ENCODE data around the gene PTPRJ.

The PTPRJ gene

GRCh38 chr11:48040830-48041444 is 60.6 kb downstream of the PTPRJ start:
- no peak for DNase-seq (ENCODE audit: low read depth)

- no peak for DNase-seq (ENCODE audit: low read depth)
These were observed 61.7 kb downstream of the PTPRJ start for GRCh38 chr11:48041877-48042695.

GRCh38 chr11:48043111-48043990 is 63.0 kb downstream of the PTPRJ start:
- no peak for DNase-seq (ENCODE audit: low read depth)

GRCh38 chr11:48043991-48044512 is 63.7 kb downstream of the PTPRJ start:
- DNase-seq (ENCODE audit: low read depth) = no peak

GRCh38 chr11:48044577-48044976 is 64.2 kb downstream of the PTPRJ start:
- DNase-seq (ENCODE audit: low read depth) = no peak

- no peak for DNase-seq (ENCODE audit: low read depth)
These were observed 65.2 kb downstream of the PTPRJ start for GRCh38 chr11:48045536-48045935.

GRCh38 chr11:48047616-48048015 is 67.3 kb downstream of the PTPRJ start:
- no peak for DNase-seq (ENCODE audit: low read depth)

GRCh38 chr11:48049036-48049435 is 68.7 kb downstream of the PTPRJ start:
- DNase-seq (ENCODE audit: low read depth) = no peak

GRCh38 chr11:48050304-48050703 is 69.9 kb downstream of the PTPRJ start:
- DNase-seq (ENCODE audit: low read depth) = no peak

- DNase-seq (ENCODE audit: low read depth) = no peak
These were observed 71.0 kb downstream of the PTPRJ start for GRCh38 chr11:48051217-48051830.

- no peak for DNase-seq (ENCODE audit: low read depth)
These were observed 72.1 kb downstream of the PTPRJ start for GRCh38 chr11:48052183-48053044.

GRCh38 chr11:48054994-48055291 is 74.6 kb downstream of the PTPRJ start:
- no peak for DNase-seq (ENCODE audit: low read depth)

GRCh38 chr11:48055292-48056132 is 75.2 kb downstream of the PTPRJ start:
- no peak for DNase-seq (ENCODE audit: low read depth)

GRCh38 chr11:48056325-48057183 is 76.2 kb downstream of the PTPRJ start:
- no peak for DNase-seq (ENCODE audit: low read depth)

- no peak for DNase-seq (ENCODE audit: low read depth)
These were observed 77.7 kb downstream of the PTPRJ start for GRCh38 chr11:48058064-48058463.

GRCh38 chr11:48058788-48059187 is 78.4 kb downstream of the PTPRJ start:
- DNase-seq (ENCODE audit: low read depth) = no peak

GRCh38 chr11:48062649-48063048 is 82.3 kb downstream of the PTPRJ start:
- DNase-seq (ENCODE audit: low read depth) = no peak

GRCh38 chr11:48063424-48063978 is 83.1 kb downstream of the PTPRJ start:
- no peak for DNase-seq (ENCODE audit: low read depth)

- DNase-seq (ENCODE audit: low read depth) = no peak
These were observed 83.9 kb downstream of the PTPRJ start for GRCh38 chr11:48064306-48064705.
